ENCODE results near the gene ARGFX. TPM values are rescaled to one million over a fixed set of nuclear protein-coding genes. Genes with fewer than 3 reads are reported as not detected.
"Not testable (repeated sequence)": the region's sequence is repeated elsewhere in the genome, so short reads cannot be mapped to it uniquely, and the experiment has no call there.

Gene ARGFX
- total RNA-seq, 2 experiments from 2014 or later: not detected

- CTCF ChIA-PET: no interaction called here
- Mint-ChIP-seq H3K9me3 (no peaks in the 10 kb centered on the region), H3K4me1 (ENCODE audit: low read depth) (no peaks in the 10 kb centered on the region), H3K4me3 (no peak overlapping the region), H3K27me3 (peaks cover 8% of the 10 kb centered on the region), H3K27ac (no peak overlapping the region), H3K36me3 (ENCODE audit: low read depth) (no peaks in the 10 kb centered on the region)
- DNase-seq: no peak
- TF ChIP-seq CTCF (IDR thresholded peaks at IDR 0.05): no peak
- intact Hi-C loops (cut with micrococcal nuclease): no loop called here
- ATAC-seq: no peak
- POLR2A ChIA-PET: no interaction called here
These were observed 13.9 kb downstream of the ARGFX start for GRCh38 chr3:121581691-121582090.

GRCh38 chr3:121584418-121584817 lies 16.7 kb downstream of the ARGFX start:
- no peaks in the 10 kb centered on the region for H3K4me1 Mint-ChIP-seq (ENCODE audit: low read depth)
- peaks cover 8% of the 10 kb centered on the region for H3K27me3 Mint-ChIP-seq
- H3K9me3 Mint-ChIP-seq: no peaks in the 10 kb centered on the region
- no peak overlapping the region for H3K27ac Mint-ChIP-seq
- ChIA-PET POLR2A (no interaction called here), CTCF (no interaction called here)
- no peak for ATAC-seq
- no peak for DNase-seq
- no peak overlapping the region for H3K4me3 Mint-ChIP-seq
- H3K36me3 Mint-ChIP-seq (ENCODE audit: low read depth): no peaks in the 10 kb centered on the region
- intact Hi-C loops (cut with micrococcal nuclease): no loop called here
- no peak for TF ChIP-seq CTCF (IDR thresholded peaks at IDR 0.05)

- no peaks in the 10 kb centered on the region for H3K4me1 Mint-ChIP-seq (ENCODE audit: low read depth)
- no peaks in the 10 kb centered on the region for H3K36me3 Mint-ChIP-seq (ENCODE audit: low read depth)
- no peak for DNase-seq
- no peak within 1 kb of the TSS for H3K27ac Mint-ChIP-seq
- intact Hi-C loops (cut with micrococcal nuclease): no loop called here
- ATAC-seq: no peak
- no peaks in the 10 kb centered on the region for H3K9me3 Mint-ChIP-seq
- ChIA-PET POLR2A (no interaction called here), CTCF (no interaction called here)
- no peak within 1 kb of the TSS for H3K4me3 Mint-ChIP-seq
- TF ChIP-seq CTCF (IDR thresholded peaks at IDR 0.05): no peak
- H3K27me3 Mint-ChIP-seq: peaks cover 1% of the 10 kb centered on the region
These were observed 25.3 kb downstream of the ARGFX start, which contains the start of gene FBXO40 for GRCh38 chr3:121592856-121593702. FBXO40 (plus strand) TSS chr3:121593379; CDS start chr3:121620576, 27,197 bp downstream.

DNA sequence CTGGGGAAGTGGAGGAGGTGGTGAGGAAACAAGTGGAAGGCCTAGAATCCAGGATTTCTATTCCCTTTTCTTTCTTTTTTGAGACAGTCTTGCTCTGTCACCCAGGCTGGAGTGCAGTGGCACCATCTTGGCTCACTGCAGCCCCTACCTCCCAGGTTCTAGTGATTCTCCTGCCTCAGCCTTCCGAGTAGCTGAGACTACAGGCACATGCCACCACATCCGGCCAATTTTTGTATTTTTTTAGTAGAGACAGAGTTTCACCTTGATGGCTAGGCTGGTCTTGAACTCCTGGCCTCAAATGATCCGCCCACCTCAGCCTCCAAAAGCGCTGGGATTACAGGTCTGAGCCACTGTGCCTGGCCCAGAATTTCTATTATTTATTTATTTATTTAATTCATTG lies 26.1 kb downstream of the ARGFX start:
- H3K9me3 Mint-ChIP-seq; DNase-seq; H3K4me3 Mint-ChIP-seq; POLR2A ChIA-PET; H3K27ac Mint-ChIP-seq; H3K4me1 Mint-ChIP-seq (ENCODE audit: low read depth); H3K36me3 Mint-ChIP-seq (ENCODE audit: low read depth); intact Hi-C loops (cut with micrococcal nuclease); H3K27me3 Mint-ChIP-seq; CTCF ChIA-PET; ATAC-seq: not testable (repeated sequence)

DNA sequence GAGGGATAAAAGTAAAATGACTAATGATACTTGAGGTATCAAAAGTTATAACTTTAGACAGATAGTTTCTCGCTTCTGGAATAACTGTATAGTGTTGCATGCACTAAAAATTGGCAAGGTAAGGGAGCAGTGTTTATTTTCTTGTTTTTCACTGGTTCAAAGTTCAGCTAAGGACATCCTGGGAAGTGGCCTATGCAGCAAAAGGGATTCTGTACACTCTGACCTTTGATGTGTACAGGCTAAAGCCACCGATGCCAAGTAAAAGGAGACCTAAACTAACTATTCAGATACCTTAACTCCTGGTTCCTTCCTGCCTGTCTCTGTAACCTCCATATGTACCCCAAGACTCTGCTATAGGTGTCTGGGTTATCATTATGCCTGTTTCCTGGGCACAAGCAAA lies 27.1 kb downstream of the ARGFX start:
- no peaks in the 10 kb centered on the region for H3K9me3 Mint-ChIP-seq
- no peak overlapping the region for H3K4me3 Mint-ChIP-seq
- ATAC-seq (no peak), DNase-seq (no peak)
- no peaks in the 10 kb centered on the region for H3K36me3 Mint-ChIP-seq (ENCODE audit: low read depth)
- H3K4me1 Mint-ChIP-seq (ENCODE audit: low read depth): no peaks in the 10 kb centered on the region
- ChIA-PET CTCF (interaction anchor here (2.2 kb wide), 1 partner anchor 11 kb away, joined by 7 read pairs; no protein-coding TSS in a partner anchor), POLR2A (no interaction called here)
- peaks cover 1% of the 10 kb centered on the region for H3K27me3 Mint-ChIP-seq
- no peak for TF ChIP-seq CTCF (IDR thresholded peaks at IDR 0.05)
- intact Hi-C loops (cut with micrococcal nuclease): no loop called here
- no peak overlapping the region for H3K27ac Mint-ChIP-seq

Data from activated CD8-positive, alpha-beta T cell treated with anti-CD3 and anti-CD28 coated beads for 36 hours (primary cell).